8988T (cell line): ENCODE data around the gene PPP1R1B.
"Not testable (repeated sequence)": the region's sequence is repeated elsewhere in the genome, so short reads cannot be mapped to it uniquely, and the experiment has no call there.

ENCODE experiments used
- DNase-seq: peaks from one replicate; pipeline ENCODE4 v3.0.0; 2011

The PPP1R1B gene

DNA sequence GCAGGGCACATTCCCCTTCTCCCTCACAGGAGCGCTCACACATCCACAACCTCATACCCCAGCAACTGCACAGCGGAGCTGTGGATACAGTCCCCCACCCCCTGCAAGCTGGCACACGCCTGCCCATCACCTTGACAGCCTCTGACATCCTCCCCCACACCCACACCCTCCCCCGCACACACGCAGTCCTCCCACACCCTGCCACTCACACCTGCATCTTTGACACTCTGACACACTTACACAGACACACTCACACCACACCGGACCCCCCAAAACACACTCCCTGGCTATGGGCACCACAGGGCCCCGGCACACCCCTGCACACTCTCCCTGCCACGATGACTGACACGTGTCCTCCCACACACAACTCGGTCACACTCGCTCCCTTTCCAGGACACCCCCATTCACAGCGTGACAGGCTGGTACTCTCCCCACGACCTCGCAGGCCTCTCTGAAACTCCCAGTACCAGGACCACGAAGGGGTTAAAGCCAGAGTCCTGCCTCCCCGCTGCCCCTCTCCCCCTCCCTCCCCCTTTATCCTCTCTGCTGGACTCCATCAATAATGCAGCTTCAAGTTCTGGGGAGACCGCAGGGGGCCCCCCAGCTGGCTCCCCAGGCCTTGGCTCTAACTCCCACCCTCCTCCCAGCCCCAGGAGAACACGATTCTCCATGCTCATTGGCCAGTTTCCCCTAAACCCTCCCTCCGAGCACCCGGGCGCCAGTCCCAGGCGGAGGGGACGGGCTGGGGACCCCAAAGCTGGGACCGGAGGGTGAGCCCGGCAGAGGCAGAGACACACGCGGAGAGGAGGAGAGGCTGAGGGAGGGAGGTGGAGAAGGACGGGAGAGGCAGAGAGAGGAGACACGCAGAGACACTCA lies at the start of gene PPP1R1B:
Gene PPP1R1B, plus strand, starts transcription at position 782 of the 876 bp plus-strand sequence. CDS start 441 bp downstream, outside the sequence.
- DNase-seq: no peak

DNA sequence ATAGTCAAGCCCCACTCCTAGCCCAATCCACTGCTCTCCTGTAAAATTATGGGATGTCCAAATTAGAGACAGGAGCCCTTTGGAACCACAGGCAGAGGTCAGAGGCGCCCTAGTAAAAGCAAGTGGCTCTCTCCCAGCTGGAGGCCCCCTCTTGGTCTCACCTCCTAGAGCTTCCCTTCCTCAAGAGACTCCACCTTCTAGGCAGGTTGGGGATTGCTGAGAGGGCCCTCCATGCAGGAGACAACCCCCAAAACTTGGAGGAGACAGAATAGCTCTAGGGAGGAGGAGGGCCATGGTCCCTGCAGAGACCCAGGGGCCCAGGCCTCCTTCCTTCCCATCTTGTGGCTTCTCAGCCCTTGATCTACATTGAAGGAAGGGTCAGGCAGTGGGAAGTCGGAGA lies 48.5 kb upstream of the PPP1R1B start:
- DNase-seq: no peak

DNA sequence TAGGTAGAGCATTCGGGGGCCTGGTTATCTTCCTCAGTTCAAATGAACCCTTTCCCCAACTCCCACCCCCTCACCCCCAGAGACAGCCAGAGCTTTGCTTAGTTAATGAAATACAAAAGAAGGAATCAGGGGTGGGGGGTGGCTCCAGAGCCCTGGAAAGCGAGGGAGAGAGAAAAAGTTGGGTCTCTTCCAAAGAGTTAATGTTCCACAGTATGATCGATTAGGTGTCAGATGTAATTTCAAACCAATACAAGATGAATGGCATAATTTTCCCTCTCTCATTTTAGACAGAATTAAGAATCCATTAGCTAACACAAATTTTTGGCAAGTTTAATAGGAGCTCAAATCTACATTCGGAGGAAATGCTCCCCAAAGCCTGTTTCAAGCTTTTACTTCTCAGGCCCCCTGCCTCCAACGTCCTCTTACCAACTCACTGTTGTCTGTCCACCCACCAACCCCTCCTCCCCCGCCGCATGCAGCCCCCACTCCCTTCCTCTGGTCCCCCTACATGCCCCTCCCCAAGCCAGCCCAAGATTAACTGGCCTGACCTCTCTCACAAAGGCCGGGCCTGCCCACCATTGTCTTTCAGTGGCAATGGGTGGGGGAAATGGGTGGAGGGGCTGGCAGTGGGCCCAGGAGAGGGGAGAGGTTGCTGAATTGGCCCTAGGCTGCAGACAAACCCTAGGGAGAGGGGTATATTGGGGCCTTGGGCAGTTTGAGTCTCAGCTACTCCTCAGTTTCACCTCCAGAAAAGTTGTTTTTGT lies 47.3 kb upstream of the PPP1R1B start:
- no peak for DNase-seq

DNA sequence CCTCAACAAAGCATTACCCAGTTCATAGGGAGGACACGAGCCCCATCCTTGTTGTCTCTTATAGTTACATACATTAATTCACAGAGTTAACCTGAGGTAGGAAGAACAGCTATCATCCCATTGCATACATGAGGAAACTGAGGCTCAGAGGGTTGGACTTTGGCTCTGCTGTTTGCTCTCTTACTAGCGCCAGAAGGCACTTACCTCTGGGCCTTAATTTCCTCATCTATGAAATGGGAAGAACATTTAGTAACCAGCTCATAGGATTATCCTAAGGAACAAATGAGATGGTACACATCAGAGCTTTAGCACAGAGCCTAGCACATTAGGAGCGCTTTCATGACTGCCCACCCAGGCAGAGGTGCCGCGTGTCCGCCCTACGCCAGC lies 46.7 kb upstream of the PPP1R1B start:
- no peak for DNase-seq

DNA sequence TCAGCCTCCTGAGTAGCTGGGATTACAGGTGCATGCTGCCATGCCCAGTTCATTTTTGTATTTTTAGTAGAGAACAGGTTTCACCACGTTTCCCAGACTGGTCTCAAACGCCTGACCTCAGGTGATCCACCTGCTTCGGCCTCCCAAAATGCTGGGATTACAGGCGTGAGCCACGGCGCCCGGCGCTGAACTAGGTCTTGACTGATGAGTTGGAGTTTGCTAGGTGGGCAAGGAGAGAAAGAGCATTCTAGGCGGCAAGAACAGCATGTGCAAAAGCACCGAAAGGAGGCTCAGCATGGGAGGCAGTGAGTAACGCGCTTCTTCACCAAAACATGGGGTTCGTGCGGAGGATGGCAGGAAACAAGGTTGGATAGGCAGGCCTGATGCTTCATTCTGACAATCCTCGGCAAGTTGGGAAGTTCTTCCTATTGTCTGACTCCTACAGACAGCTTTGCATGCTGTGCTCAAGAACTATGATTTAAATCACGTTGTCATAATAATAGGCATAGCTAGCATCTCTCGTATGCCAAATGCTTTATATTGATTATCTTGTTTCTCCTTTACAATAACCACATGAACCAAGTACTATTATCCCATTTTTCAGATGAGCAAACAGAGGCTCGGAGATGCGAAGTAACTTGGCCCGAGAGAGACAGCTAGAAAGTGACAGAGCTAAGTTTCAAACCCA lies 45.5 kb upstream of the PPP1R1B start:
- no peak for DNase-seq

DNA sequence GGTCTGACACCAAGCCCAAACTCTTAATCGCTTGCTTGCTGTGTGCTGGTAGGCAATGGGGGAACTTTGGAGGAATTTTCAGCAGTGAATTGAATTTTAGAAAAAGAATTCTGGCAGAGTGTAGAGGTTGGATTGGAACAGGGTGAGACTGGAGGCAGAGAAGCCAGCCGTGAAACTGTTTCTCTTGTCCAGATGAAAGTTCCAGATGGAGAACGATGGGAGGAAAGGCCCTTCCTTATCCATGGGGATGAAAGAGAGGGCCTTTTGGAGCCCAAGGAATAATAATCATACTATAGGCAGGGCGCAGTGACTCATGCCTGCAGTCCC lies 45.0 kb upstream of the PPP1R1B start:
- no peak for DNase-seq

DNA sequence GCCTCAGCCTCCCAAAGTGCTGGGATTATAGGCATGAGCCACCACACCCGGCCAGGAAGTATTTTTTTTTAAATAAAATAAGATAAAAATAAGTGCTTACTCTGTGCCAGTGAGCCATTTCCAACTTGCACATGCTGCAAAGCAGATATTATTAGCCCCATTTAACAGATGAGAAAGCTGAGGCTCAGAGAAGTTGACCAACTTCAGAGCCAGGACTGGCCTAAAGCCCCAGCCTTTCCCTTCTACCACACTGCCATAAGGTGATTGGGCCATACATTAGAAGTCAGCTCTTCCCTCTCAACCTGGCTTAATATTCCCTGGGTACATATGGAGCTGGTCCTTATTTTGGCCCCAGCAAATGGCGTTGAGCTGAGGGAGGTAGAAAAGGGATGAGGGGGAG lies 44.1 kb upstream of the PPP1R1B start:
- DNase-seq: no peak

DNA sequence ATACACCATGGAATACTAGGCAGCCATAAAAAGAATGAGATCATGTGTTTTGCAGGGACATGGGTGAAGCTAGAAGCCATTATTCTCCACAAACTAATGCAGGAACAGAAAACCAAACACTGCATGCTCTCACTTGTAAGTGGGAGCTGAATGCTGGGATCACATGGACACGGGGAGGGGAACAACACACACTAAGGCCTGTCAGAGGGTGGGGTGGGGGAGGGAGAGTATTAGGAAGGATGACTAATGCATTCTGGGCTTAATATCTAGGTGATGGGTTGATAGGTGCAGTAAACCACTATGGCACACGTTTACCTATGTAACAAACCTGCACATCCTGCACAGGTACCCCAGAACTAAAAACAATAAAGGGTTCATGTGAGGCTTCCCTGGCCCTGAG lies 36.6 kb upstream of the PPP1R1B start:
- not testable (repeated sequence) for DNase-seq

DNA sequence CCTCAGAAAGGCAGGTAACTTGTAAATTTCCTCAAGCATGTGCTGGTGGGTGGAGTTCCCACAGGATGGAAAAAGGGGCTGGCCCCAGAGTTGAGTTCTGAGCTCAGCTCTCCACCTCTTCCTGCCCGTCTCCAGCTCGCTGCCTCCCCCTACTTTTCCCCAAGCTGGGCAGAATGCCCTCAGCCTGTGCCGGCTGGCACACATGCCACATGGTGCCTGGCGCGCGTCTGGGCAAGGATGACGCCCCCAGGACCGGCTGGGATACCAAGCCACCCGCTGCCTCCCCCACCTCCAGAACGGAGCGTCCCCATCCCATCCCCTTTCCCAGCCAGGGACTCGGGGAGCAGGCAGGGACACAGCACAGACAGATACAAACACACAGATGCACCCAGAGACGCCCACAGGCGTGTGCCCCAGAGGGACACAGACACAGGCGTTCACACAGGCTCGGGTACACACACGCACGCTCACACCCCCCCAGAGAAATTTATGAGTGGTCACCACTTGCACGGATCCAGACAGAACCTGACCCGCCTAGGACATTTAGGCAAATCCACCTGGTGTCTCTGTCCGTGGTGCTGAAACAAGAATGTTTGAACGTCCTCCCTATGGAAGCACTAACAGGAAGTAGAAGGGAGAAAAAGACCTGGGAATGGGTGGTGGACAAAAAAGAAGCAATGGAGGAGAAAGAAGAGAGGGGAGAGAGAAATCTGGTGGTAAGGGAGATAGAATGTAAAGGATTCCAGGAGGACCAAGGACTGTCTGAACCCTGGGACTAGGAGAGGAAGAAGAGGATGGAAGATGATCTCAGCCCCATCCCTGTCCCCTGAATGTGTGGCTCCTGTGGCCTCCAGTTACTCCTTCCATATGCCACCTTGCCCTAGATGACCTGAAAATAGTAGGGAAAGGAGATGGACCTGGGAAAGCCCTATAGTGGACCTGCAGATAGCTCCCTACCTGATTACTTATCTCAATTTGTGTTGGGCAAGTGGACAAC lies 34.5 kb upstream of the PPP1R1B start:
- no peak for DNase-seq

DNA sequence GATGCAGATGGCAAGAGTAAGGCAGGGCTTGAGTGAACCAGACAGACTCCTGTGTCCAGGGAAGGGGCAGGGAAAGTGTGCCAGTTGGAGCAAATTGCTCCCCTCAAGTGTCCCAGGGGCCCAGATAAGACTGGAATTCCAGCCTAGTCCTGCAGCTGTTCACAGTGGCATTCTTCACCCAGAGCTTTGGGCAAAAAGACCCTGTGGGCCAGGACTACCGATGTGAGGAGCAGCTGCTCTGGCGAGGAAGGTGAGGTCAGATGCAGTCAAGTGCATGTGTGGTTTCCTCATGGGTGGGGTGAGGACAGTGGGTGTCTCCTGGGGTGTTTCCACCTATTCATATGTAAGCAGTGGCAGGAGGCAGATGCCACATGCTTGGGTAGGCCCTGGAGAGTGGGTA lies 33.4 kb upstream of the PPP1R1B start:
- DNase-seq: no peak

DNA sequence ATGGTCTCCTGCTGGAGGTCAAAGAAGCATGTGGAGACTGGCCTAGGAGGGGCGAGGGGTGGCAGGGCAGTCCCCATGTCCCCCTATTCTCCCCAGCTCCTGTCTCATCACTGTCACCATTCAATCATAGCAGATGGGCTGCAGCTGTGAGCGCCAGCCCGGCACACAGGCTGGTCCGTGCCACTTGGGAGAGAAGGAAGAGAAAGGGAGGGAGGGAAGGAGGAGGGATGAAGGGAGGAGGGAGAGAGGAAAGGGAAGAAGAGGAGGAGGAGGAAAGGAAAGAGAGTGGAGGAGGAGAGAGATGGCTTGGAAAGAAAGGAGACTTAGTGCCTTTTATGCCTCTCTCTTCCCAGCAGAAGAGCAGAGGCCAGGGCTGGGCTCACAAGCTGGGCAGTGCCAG lies 31.5 kb upstream of the PPP1R1B start:
- no peak for DNase-seq

DNA sequence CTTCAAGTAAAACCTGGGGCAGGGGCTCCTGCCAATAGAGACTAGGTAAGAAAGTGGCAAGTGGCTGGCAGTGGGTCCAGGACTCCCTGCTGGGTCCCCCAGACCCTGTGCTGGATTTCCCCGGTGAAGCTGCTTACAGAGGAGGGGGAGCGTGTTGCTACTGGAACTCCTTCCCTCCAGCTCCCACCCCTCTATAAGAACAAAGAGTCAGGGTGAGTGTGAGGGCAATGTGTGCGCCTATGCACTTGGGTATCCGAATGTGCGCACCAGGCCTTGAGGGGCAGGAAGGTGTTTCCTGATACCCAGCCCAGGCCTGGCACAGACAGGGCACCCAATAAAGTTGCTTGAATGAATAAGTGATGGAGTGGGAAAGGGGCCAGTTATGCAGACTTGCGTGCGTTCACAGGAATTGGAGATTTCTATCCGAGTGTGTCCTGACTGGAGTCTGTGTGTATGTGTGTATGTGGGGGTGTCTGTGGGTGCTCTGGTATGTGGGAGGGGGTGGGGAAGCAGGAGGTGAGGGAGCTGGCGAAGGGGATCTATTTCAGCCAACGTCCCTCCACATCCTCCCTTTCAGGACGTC lies 30.7 kb upstream of the PPP1R1B start:
- no peak for DNase-seq

DNA sequence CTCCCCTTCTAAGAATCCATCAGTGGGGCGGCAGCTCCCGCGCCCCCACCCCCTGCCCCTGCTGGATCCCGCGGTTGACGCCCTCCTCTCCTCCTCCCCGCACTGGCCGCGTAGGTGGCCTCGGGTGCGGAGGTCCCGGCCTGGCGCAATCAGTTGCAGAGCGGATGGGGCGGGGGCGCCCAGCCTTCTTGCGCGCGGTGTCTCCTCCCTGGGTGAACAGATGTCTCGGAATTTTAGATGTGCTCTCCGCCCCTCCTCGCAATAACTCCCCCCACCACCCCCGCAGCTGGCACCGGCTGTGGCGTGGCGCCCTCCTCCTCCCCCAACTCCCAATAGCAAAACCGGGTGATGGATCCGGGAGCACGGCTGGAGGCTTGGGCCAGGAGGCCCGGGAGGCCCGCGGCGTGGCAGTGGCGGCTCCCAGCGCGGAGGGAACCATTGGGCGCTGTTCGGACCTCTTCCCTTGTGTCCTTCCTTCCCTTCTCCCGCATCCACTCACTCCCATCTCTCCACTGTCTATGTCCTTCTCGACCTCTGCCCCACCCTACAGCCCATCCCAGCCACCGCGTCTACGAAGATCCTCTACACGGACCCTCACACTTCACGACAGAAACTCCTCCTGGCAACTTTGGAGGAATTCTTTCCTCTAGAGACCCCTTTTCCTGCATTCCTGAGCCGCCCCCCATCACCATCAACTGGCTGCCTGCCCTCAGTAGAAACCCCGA lies 30.0 kb upstream of the PPP1R1B start:
- no peak for DNase-seq

DNA sequence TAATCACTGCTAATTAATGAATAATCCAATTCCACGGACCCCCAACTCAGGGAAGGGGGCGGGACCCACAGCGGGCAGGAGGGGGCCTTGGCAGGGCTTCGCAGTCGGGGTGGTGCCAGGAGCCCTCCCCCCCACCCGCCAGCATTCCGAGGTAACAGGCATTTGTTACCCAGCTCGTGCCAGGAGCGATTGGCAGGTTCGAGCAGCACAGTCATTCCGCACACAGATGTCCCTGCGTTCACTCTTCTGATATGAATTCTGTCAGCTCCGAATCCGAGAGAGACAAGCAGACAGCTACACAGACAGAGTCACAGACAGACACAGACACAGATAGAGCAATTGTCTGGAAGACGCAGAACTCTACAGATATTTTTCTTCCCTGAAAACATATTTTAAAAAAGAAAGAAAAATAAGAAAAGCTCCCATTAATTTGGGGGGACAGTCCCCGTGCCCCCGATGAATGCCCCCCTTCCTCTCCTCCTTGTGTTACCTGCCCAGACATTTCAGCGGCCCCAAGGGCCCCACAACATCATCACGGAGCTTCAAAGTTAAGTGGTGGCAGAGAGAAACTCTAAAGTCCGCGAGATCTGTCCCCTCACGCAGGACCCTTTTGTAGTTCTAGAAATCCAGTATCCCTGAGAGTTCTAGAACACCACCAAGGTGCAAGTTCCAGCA lies 29.2 kb upstream of the PPP1R1B start:
- no peak for DNase-seq

DNA sequence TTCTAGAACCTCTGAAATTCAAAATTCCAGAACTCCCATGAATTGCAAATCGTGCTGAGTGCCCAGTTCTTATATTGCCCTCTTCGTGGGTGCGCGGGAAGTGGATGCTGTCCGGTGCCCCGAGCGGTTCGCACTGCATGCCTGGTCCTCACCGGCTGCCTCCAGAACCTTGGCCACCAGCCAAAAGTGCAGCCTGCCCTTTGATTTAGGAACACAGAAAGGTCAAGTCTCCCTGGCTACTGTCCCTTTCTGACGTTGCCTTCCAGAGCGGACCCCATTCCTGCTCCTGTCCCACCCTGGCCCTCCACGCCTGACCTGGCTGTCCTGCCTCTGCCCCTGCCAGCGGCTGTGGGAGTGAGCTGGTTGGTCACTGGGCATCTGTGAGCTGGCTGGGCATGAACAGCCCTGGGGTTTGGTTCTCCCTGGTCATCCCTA lies 28.7 kb upstream of the PPP1R1B start:
- DNase-seq: no peak

DNA sequence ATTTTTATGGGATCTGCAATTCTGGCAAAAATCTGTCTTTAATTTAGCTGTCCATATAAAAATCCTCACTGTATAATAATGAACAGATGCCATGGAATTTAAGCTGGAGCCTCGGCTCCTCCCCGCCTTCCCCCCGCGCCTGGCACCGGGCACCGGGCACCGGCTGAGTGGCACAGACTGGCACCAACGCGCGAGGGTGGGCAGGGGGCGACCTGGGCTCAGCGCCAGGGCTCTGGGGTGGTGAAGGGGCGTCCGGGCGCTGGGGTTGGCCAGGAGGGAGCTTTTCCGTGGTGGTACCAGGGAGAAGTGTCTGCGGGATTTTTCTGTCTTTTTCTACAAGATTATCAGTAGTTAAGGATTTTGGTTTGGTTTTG lies 28.1 kb upstream of the PPP1R1B start:
- DNase-seq: no peak

DNA sequence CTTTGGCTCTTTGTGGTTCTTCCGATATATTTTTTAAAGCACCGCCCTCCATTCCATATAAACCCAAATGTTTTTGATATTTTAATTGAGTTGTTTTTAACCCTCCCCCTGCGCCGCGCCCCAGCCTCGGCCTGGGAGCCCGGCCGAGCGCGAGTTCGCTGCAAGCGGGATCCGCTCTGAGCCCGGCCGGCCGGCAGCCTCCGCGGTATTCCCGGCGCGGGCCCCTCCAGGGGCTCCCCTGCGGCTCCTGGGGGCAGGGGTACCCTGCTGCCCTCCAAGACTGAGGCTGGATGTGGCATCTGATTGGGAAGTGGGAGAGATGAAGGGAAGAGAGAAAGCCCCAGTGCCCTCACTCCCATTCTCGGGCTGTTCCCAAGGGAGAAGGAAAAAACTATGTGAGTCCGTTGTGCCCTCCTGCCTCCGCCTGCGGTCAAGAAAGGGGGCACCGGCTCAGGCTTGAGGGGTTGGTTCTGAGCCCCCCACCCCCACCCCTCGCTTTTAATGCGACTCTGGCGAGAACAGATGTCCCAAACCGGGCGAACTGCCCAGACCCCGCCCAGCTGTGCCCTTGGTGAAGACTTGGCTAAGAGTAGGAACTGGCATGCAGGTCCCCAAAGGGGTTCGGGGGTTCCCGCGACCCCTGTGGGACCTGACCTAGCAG lies 27.6 kb upstream of the PPP1R1B start:
- no peak for DNase-seq

DNA sequence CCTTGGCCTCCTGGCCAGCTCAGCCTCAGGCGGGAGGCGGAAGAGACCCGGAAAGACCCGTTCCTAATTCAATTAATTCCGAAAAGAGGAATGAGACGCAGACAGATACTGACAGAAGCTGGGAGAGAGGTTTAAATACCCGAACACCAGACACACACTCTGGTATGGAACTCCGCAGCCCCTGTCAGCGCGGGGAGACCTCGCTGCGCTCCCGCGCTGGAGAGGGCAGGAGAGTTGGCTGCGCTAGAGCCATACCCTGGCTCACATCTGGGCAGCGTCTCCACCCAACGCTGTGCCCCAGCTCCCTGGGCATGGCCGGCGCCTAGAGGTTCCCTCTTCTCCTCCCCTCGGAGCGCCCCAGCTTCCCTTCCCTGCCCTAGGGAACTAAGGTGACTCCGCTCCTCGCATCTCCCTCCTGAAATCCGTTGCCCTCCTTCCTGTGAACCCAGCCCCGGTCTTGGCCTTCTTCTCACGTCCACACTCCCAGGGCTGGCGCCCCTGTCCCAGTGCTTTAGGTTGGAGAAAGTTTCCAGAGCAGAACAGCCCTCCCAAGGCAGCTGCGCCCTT lies 27.0 kb upstream of the PPP1R1B start:
- DNase-seq: no peak

DNA sequence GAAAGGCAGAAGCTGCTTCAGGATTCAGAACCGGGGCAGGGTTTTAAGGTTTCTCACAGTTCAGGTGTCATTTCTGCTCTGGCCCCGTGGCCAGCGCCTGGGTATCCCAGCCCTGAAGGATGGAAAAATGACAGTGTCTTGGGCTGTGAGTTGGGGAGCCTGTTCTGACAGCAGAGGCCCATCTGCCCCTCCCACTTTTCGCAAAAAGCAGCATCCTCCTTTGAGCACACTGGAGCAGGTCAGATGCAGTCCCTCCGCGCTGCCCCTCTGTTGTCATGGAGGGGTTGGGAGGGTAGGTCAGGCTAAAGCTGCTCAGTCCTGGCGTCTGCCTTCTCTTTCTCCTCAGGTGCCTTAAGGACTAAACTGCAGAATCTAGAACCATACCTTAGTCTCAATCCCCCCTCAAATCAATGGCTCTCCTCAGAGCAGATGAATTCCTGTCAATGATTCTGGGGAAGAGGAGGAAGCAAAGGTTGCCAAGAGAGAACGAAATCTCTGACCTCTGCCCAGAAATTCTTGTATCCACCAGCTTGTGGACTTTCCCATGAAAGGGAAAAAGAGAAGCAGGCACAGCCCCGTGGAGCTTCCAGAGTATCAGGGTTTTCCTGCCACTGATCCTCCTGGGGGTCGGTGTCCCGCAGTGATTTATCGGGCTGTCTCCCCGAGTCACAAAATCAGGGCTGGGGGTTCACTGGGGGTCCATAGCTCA lies 26.3 kb upstream of the PPP1R1B start:
- no peak for DNase-seq
